Loucy (cell line): ENCODE results near the gene ETNPPL.

Experiments
- EZH2phosphoT487 ChIP-seq: fragments of 200-600 bp; IDR thresholded peaks from 2 replicates; pipeline ENCODE4 v1.6.1; 2018; ENCODE audit warnings: antibody characterized with exemption, mild to moderate bottlenecking, moderate library complexity, borderline replicate concordance
- TF ChIP-seq, protein P1 (sequence below): fragments of 200-600 bp; sonication (generic); conservative IDR thresholded peaks from 2 replicates; pipeline ENCODE4 v1.5.1; 2014; ENCODE audit warnings: mild to moderate bottlenecking, antibody characterized with exemption, low read length

DNA sequence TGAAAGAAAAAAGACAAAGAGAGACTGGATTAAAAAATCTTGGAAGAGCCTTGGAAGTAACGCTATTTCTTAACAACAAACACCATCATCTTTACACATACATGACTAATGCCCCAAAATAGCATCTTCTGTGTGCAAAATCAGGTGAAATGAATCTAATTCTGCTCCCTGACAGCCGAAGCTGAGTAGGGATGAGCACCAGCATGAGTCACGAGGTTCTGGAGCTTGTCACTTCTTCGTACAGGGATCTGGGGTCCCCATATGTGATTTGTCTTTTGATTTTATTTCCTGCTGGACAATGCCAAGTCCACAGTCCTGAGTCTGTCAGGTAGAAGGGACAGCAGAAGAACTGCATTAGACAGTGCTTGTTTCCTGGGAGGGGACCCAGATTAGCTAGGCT lies 56.6 kb downstream of the ETNPPL start:
- TF ChIP-seq, protein P1, sequence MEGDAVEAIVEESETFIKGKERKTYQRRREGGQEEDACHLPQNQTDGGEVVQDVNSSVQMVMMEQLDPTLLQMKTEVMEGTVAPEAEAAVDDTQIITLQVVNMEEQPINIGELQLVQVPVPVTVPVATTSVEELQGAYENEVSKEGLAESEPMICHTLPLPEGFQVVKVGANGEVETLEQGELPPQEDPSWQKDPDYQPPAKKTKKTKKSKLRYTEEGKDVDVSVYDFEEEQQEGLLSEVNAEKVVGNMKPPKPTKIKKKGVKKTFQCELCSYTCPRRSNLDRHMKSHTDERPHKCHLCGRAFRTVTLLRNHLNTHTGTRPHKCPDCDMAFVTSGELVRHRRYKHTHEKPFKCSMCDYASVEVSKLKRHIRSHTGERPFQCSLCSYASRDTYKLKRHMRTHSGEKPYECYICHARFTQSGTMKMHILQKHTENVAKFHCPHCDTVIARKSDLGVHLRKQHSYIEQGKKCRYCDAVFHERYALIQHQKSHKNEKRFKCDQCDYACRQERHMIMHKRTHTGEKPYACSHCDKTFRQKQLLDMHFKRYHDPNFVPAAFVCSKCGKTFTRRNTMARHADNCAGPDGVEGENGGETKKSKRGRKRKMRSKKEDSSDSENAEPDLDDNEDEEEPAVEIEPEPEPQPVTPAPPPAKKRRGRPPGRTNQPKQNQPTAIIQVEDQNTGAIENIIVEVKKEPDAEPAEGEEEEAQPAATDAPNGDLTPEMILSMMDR = no peak
- no peak for TF ChIP-seq EZH2phosphoT487
